NCI-H2227 (cell line): ENCODE data around the gene GNRH2.
"Not testable (repeated sequence)": the region's sequence is repeated elsewhere in the genome, so short reads cannot be mapped to it uniquely, and the experiment has no call there.

Experiments
- DNase-seq: peaks from one replicate; lab custom pipeline; 2025; ENCODE audit not compliant: unreplicated experiment; lab: John Stamatoyannopoulos, UW

GNRH2 gene

DNA sequence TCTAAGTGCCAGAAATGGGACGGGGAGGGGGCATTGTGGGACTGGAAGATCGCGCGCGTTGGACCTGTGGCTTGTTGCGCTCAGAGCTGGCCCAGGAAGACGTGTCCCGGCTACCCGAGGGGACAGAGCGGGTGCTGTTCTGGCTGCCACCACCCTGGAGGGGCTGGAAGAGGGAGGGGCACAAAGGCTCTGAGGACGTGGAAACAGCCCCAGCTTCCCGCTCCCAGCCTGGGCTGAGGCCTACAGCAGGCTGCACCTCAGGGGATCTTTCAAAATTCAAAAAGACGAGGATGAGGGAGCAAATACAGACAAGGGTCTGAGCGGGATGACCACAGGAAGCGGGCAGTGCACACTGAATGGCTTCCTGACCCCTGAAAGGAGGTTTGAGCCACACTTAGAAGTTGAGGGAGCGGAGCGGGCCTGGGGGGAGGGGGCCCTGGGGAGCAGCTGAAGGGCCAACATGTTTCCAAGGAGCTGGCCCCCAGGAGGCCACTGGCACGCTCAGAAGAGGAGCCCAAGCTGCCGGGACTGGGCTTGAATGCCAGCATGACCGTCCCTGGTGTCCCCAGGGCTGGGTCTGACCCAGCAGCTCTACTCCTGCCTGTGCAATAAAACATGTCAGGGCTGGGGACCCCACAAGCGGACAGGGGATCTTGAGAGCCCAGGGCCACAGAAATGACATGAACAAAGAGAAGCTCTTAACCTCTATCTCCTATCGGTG is 29.3 kb downstream of the GNRH2 start:
- DNase-seq, result no peak

DNA sequence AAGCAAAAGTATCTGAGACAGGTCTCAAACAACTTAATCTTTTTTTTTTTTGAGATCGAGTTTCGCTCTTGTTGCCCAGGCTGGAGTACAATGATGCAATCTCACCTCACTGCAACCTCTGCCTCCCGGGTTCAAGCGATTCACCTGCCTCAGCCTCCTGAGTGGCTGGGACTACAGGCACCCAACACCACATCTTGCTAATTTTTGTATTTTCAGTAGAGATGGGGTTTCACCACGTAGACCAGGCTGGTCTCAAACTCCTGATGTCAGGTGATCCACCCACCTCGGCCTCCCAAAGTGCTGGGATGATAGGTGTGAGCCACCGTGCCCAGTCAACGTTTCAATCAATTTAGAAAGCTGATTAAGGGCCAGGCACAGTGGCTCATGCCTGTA is 29.8 kb downstream of the GNRH2 start:
- not testable (repeated sequence) for DNase-seq

DNA sequence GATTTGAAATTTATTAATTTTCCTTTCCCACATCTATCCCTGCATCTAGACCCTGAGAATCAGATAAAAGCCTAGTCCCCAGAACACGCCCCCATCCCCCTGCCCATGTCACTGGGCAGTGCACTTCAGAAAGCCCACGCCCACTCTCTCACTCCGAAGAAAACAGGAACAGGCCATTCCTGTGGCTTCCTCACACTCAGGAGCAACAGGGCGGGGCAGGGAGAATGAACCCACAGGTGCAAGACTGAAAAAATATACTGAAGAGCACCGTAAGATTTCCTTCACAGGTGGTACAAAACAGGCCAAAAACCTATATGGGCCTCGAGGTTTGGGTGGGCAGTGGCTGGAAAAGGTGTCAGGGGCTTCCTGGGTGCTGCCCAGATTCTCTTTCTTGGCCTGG is 31.4 kb downstream of the GNRH2 start:
- no peak for DNase-seq

DNA sequence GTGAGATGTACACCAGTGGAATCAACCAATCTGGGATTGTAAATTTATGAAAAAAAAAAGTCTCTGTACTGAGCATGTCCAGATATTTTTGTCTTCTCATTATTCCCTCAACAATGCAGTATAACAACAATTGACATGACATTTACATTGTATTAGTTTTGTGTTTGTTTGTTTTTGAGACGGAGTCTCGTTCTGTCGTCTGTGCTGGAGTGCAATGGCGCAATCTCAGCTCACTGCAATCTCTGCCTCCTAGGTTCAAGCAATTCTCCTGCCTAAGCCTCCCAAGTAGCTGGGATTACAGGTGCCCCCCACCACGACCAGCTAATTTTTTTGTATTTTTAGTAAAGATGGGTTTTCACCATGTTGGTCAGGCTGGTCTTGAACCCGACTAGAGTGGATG is 31.9 kb downstream of the GNRH2 start:
- DNase-seq, result not testable (repeated sequence)

DNA sequence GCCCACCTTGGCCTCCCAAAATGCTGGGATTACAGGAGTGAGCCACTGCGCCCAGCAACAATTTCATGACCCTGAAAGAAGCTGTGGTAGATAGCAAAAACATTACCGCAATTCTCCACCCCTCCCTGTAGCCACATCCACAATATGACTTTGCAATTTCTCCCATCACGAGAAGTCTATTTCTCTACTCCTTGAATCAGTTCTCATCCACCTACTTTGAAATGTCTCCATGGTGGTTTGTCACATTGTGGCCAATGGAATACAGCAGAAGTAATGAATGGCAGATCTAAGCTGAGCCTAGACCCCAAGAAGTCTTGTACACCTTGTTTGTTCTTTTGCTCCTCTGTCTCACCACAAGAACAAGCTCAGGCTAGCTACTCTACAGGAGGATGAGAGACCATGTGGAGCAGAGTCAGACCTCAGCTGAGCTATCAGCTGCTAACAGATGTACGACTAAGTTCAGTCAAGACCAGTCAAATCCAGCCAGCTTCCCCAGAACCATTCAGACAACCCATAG is 34.3 kb downstream of the GNRH2 start:
- DNase-seq, result no peak

DNA sequence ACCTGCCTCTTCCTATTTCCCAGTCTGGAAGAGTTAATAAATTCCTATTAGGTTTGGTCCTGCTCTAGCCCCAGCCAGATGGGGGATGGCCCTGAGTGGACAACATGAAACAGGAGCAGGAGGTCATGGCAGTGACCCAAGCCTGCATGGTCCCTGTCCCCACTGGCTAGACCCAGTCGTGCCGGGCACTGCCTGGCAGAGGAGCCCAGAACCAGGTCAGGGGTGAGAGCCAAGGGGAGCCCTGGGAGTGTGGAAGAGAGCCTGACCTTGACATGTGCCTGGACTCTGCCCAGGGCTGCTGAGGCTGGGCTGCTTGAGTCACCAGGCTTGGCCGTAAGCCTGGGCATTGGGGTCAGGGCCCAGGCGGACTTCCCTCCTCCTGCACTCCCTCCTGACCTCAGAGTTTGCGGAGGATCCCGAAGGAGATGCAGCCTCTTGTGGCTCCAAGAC is 37.5 kb downstream of the GNRH2 start:
- no peak for DNase-seq

DNA sequence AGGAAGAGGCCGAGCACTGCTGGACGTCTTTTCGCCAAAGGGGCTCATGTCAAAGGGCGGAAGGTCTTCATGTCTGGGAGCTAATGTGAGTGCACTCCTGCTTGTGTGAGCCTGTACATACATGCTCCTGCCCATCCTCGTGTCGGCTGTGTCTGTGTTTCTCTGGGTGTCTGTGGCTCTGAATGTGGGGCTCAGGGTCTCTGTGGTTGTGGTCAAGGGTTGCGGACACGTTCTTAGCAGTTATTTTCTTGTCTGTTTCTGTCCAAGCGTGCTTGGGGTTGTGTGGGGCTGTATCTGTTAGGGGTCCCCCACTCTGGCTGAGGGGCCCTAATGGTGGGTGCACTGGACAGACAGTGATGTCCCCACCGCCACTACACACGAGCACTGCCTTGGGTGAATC is 38.2 kb downstream of the GNRH2 start:
- no peak for DNase-seq

DNA sequence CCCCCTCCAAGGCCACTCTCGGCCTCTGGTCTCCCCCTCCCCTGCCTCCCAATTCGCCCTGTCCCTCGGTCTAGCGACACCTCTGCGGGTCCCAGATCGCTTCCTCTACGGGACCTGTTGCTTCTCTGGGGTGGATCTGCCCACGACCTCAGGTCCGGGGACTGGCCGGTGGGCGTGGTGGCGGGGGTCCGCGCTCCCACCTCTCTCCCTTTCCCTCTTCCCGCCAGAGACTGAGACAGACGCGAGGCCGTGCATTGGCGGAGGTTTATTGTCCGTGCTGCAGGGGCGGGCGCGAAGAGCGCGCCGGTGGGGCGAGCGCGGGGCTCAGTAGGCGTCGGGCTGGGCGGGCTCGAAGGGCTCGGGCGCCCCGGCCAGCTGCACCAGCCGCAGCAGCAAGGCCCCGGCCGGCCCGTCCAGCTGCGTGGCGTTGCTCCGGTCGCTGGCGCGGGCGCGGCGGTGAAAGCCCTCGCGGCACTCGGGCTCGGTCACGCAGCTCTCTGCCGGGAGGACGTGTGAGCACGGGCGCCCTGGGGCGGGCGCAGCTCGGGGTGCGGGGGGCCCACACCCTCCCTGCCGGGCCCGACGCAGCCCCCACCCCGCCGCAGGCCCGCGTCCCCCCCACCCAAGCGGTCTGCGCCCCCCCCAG is 39.0 kb downstream of the GNRH2 start:
- DNase-seq, result peak; percentile 59

DNA sequence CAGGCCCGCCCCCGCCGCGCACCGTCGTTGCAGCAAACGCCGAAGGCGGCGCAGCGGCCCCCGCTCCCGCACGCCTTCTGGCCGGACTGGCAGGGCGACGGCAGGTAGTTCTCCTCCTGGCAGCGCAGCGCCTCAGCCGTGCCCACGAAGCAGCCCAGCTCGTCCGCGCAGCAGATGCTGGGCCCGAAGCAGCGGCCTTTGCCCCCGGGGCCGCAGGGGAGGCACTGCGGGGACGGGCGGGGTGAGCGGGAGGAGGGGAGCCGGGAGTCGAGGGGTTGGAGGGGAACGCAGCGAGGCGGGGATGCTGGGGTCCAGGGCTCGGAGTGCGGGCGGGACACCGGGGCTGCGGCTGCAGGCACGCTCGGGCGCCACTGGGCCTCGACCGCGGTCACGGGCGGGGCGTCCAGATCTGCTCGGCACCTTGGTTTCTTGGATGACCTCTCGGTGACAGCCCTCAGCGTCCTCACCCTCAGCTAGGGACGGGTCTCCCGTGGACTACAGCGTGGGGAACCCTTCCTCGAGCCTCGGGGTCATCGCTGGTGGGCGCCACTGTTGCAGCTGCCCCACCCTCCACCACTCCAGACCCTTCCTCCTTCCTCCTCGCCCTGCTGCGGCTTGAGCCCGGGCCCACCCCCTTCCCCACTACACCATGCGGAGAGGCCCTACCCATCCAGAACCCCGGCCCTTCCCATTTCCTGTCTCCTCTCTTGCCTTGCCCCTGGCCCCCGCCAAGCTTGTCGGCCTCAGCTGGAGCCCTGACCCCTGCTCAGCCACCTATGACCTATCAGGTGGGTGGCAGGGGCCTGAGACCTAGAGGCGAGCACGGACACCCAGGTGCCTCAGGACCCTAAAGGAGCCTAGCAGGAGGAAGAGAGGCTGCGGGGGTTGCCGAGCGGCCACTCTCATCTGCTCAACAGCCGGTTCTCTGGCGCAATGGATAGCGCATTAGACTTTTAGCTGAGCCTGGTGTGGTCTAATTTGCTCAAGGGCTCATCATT is 39.8 kb downstream of the GNRH2 start:
- DNase-seq, result peak; percentile 43

DNA sequence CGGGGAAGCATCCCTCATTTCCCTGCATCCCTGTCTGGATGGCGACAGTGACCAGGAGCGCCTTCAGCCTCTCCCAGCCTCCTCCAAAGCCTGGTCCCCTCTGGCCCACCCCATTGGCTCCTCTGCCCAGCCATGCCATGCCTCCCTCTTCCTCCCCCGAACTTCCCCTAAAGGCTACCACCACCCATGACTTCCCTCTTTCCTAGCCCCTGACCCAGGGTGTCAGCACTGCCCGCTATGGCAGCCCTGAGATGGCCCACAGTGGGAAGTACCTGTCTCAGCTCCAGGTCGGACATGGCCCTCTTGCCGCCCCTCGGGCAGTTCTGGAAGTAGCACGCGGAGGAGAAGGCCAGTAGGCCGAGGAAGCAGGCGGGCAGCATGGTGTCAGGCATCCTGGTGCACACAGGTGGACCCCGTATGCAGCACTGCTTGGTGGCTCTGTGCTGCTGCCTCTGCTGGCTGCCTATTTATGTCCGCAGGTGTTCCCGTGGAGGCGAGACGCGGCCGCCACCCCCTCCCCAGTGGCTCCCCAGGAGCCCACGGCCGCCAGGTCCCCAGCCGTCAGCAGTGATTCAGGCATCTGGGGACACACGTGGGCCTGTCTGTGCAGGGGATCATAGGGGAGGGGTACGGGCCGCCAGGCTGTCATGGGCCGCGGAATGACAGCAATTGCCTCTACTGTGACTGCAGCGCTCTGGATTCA is 41.0 kb downstream of the GNRH2 start, which contains the start of gene AVP:
Gene AVP, minus strand, starts transcription at position 442 of the 703 bp plus-strand sequence. Its CDS starts 50 bp downstream, at position 392.
- no peak for DNase-seq

DNA sequence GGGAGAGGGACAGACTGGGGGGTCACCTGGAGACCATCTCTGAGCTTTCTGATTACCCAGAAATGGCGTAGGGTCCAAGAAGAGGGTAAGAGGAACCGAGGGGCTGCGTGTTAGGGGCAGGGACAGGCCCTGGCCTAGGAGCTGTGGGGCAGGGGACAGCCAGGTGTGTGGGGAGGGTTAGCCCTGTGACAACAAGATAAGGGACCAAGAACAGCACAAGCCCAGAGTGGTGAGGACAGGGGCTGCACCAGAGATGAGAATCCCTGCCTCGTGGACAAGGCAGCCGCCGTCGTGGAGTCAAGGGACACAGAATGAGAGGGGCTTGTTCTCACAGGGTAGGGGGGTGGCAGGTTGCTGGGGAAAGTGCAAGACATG is 41.6 kb downstream of the GNRH2 start:
- DNase-seq, result no peak

DNA sequence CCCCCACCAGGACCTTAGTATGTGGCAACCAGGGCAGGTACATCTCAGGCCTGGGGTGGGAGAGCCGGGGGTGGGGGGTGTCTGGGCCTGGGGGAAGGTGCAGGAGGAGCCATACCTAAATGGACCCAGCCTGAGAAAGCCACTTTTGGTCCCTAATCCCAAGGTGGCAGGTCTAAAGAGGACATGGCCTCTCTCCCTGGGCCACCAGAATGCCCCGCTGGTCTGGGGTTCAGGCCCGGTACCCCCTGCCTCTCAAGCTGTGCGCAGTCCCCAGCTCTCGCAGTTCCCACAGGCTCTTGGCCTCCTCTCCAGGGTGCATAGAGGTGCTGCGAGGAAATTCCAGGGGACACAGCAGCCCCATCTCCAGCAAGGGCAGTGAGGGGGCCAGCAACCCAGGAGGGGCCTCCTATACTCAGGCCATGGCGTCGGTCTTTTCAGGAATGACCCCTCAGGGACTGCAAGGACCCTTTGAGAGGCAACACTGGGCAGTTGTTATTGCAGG is 42.2 kb downstream of the GNRH2 start:
- no peak for DNase-seq

DNA sequence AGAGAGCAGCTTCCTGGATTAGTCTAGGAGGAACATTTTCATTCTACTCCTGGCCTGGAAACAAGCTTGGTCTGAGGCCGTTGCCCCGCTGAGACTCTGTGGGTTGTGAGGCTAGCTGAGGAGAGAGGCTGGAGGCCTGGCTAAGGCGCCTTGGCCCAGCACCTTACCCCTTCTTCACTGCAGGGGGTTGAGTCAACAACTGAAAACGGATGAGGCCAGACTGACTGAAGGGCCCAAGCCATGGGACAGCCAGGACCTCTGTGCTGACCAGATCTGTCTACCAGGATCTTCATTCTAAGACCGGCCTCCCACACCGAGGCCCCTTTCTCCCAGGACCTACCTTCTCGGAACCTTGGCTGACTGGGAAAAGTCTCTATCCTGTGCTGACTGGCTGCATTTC is 44.6 kb downstream of the GNRH2 start:
- no peak for DNase-seq

DNA sequence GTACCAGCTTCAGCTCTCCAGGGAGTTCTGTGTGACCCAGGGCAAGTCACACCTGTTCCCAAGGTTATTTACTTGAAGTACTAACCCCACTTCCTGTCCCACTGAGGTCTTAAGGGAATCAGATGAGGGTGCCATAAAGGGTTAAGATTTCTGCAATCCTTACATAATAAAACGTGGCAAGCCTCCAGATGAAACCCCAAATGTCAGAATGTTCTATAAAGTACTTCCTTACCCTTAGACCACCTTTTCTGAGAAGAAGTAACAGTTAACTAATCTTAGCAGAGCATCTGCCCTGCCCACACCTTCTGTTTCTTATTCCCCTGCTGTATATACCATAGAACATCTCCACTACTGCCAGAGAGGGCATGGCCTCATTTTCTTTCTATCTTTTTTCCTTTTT is 47.1 kb downstream of the GNRH2 start:
- no peak for DNase-seq

DNA sequence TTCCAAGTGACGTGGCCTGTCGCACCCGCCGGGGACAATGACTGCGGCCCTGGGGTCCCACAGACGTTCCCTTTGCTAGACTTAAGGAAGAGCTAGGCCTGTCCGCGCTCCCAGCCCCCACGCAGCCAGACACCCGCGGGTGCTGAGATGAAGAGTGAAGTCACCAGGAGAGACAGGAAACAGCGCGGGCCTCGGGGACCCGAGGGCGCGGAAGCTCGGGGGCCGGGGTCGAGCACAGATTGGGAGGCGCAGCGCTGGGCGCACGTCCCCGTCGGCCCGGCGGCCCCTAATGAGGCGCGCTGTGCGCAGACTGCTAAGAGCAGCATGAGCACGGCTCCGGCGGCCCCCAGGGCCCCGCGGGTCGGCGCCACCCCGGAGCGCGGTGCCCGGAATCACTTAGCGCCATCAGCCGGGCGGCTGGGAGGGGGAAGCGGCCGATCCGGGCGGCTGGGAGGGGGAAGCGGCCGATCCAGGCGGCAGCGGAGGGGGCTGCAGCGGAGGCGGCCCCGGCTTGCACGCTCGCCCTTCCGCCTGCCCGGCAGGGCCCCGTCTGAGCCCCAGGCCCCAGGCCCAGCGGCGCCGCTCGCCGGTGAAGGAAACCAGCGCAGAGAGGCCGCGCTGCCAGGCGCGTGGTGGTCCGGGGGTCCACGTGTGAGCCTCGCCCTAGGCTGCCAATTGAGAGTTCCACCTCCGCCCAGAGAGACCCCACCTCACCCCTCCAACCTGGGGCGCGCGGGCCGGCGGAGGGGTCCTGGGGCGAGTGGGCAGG is 49.4 kb downstream of the GNRH2 start:
- DNase-seq, result no peak

DNA sequence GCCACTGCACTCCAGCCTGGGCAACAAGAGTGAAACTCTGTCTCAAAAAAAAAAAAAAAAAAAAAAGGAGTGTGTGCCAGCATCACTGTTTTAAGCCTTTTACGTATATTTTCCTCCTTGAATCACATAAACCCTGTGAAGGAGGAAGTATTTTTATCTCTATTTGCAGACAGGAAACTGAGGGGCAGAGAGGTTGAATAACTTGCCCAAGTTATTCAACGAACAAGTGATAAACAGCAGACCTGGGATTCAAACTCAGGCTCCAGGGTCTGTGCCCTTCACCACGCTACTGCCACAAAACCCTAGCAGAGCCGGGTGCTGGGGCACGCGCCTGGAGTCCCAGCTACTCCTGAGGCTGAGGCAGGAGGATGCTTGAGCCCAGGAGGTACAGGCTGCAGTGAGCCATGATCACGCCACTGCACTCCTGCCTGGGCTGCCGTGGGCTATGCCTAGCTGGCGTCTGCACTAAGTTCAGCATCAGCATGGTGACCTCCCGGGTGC is 50.5 kb downstream of the GNRH2 start:
- no peak for DNase-seq

DNA sequence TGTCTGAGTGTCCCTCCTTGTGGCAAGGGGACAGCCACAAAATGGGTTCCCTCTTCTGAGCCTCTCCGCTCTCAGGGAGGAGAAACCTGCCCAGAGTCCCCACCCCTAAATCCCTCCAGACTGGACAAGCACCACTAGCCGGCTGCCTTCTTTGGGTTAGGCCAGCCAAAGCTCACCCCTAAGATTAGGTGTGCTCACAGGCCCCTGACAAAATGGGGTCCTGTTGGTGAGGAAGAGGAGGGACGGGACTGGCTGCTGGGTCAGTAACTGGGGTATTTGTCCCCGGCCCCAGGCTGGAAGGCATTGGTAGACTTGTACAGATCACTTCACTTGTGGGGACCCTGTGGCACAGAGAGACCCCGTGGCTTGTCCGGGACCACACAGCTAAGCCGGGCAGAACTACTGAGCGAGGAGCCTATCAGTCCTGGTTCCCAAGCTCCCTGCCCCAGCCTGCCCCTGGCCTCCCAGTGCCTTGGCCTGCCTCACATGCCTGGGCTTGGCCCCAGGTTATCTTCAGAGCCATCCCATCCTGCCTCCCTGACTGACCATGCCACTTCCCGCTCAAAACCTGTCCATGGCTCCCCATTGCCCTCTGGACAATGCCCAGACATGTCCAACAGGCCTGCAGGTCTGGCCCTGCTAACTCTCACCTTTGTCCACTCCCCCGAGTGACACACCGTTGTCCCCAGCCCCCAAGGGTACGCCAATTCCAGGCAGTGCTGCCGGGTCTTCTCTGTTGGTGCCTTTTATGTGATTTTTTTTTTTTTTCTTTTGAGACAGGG is 51.6 kb downstream of the GNRH2 start:
- DNase-seq, result no peak
